HG02571 (cell line): ENCODE measurements around the gene OVOL2.
"Not testable (repeated sequence)": the region's sequence is repeated elsewhere in the genome, so short reads cannot be mapped to it uniquely, and the experiment has no call there.

Experiments
- ATAC-seq: cut with Tn5 transposase; IDR thresholded peaks from one replicate; pipeline ENCODE4 v1.9.1; 2021; ENCODE audit warnings: mild to moderate bottlenecking, moderate library complexity; ENCODE audit not compliant: unreplicated experiment

The OVOL2 gene

GRCh38 chr20:18058661-18059467, 1.1 kb upstream of the OVOL2 start:
- ATAC-seq: no peak

- no peak for ATAC-seq
These were observed 256 bp upstream of the OVOL2 start for GRCh38 chr20:18057994-18058349.

- ATAC-seq: no peak
These were observed 1.3 kb downstream of the OVOL2 start for GRCh38 chr20:18056174-18057100.

- no peak for ATAC-seq
These were observed 2.5 kb downstream of the OVOL2 start for GRCh38 chr20:18055261-18055660.

- ATAC-seq: no peak
These were observed 4.9 kb downstream of the OVOL2 start for GRCh38 chr20:18052856-18053255.

- ATAC-seq: no peak
These were observed 7.1 kb downstream of the OVOL2 start for GRCh38 chr20:18050628-18051027.

- no peak for ATAC-seq
These were observed 9.5 kb downstream of the OVOL2 start for GRCh38 chr20:18048176-18048575.

- no peak for ATAC-seq
These were observed 11.2 kb downstream of the OVOL2 start for GRCh38 chr20:18046535-18046934.

- no peak for ATAC-seq
These were observed 15.5 kb downstream of the OVOL2 start for GRCh38 chr20:18042229-18042628.

- no peak for ATAC-seq
These were observed 16.3 kb downstream of the OVOL2 start for GRCh38 chr20:18041462-18041861.

GRCh38 chr20:18039063-18039462, 18.7 kb downstream of the OVOL2 start:
- no peak for ATAC-seq

GRCh38 chr20:18034039-18034438, 23.7 kb downstream of the OVOL2 start:
- ATAC-seq: no peak

- ATAC-seq: no peak
These were observed 24.5 kb downstream of the OVOL2 start for GRCh38 chr20:18032977-18033892.

GRCh38 chr20:18031888-18032509, 25.7 kb downstream of the OVOL2 start:
- no peak for ATAC-seq

GRCh38 chr20:18031050-18031449, 26.7 kb downstream of the OVOL2 start:
- no peak for ATAC-seq

- no peak for ATAC-seq
These were observed 27.7 kb downstream of the OVOL2 start for GRCh38 chr20:18030020-18030419.

GRCh38 chr20:18027011-18027410, 30.7 kb downstream of the OVOL2 start:
- not testable (repeated sequence) for ATAC-seq

GRCh38 chr20:18024606-18025127, 33.0 kb downstream of the OVOL2 start:
- no peak for ATAC-seq

- no peak for ATAC-seq
These were observed 36.8 kb downstream of the OVOL2 start for GRCh38 chr20:18020931-18021330.

- no peak for ATAC-seq
These were observed 38.6 kb downstream of the OVOL2 start for GRCh38 chr20:18019068-18019467.
